ENCODE data around the gene TUBA4A.
"Not testable (repeated sequence)": the region's sequence is repeated elsewhere in the genome, so short reads cannot be mapped to it uniquely, and the experiment has no call there.

The TUBA4A gene

GRCh38 chr2:219266886-219267285, 13.2 kb upstream of the TUBA4A start:
- no peak for DNase-seq

GRCh38 chr2:219266232-219266631, 12.5 kb upstream of the TUBA4A start:
- no peak for DNase-seq

GRCh38 chr2:219261024-219261855, 7.5 kb upstream of the TUBA4A start:
- DNase-seq, result no peak

GRCh38 chr2:219258942-219259341, 5.2 kb upstream of the TUBA4A start:
- DNase-seq, result not testable (repeated sequence)

GRCh38 chr2:219254590-219255201, 978 bp upstream of the TUBA4A start:
- DNase-seq, result no peak

- no peak for DNase-seq
Observed at GRCh38 chr2:219252900-219253752, 592 bp downstream of the TUBA4A start, which contains the start of gene TUBA4B. Gene TUBA4B (plus strand): TSS chr2:219253243. CDS start chr2:219253408, 165 bp downstream.

- DNase-seq, result no peak
Observed at GRCh38 chr2:219252570-219252899, 1.2 kb downstream of the TUBA4A start.

GRCh38 chr2:219252084-219252483, 1.6 kb downstream of the TUBA4A start:
- DNase-seq, result no peak

GRCh38 chr2:219251656-219252055, 2.1 kb downstream of the TUBA4A start:
- no peak for DNase-seq

GRCh38 chr2:219250049-219250781, 3.5 kb downstream of the TUBA4A start:
- DNase-seq, result no peak

- DNase-seq, result peak; percentile 53 to 67
Observed at GRCh38 chr2:219249203-219249980, 4.3 kb downstream of the TUBA4A start.

- DNase-seq, result no peak
Observed at GRCh38 chr2:219248845-219249202, 4.9 kb downstream of the TUBA4A start.

- DNase-seq, result no peak
Observed at GRCh38 chr2:219247678-219248642, 5.8 kb downstream of the TUBA4A start.

GRCh38 chr2:219246559-219246958, 7.2 kb downstream of the TUBA4A start:
- DNase-seq, result no peak

- no peak for DNase-seq
Observed at GRCh38 chr2:219245899-219246230, 7.9 kb downstream of the TUBA4A start.

GRCh38 chr2:219245148-219245898, 8.4 kb downstream of the TUBA4A start, which contains the start of the genes GLB1L and STK16:
Gene GLB1L (minus strand): TSS chr2:219245444. CDS start chr2:219243573, 1,871 bp downstream.
Gene STK16 (plus strand): TSS chr2:219245479. CDS start chr2:219246000, 521 bp downstream.
- peak; percentile 80 to 90 for DNase-seq

- DNase-seq, result no peak
Observed at GRCh38 chr2:219244789-219245147, 8.9 kb downstream of the TUBA4A start.

- DNase-seq, result no peak
Observed at GRCh38 chr2:219243291-219243761, 10.4 kb downstream of the TUBA4A start.

GRCh38 chr2:219234331-219234730, 19.4 kb downstream of the TUBA4A start:
- no peak for DNase-seq

GRCh38 chr2:219230059-219230540, 23.6 kb downstream of the TUBA4A start:
- no peak for DNase-seq

All from hippocampal formation (tissue), 2 donors.